Trophoblast cell (in vitro differentiated cells and primary cell): ENCODE measurements around the gene IQCK.

Experiments
- DNase-seq, 2 donors: peaks; one replicate each; pipeline ENCODE4 v3.0.0-alpha.2; 2016
- H2AFZ ChIP-seq: 2 replicates; pipeline ENCODE4 v1.6.1; 2013; ENCODE audit warnings: low read length, moderate library complexity, mild to moderate bottlenecking; ENCODE audit not compliant: insufficient read depth, poor library complexity
- H2AK5ac ChIP-seq: 2 replicates; pipeline ENCODE4 v1.6.1; 2013; ENCODE audit warnings: mild to moderate bottlenecking, low read length
- H2BK120ac ChIP-seq: 2 replicates; pipeline ENCODE4 v1.6.1; 2013; ENCODE audit warnings: low read length, mild to moderate bottlenecking, moderate library complexity; ENCODE audit not compliant: insufficient read depth, poor library complexity
- H2BK12ac ChIP-seq: 2 replicates; pipeline ENCODE4 v1.6.1; 2013; ENCODE audit warnings: mild to moderate bottlenecking, low read length, moderate library complexity
- H2BK5ac ChIP-seq: 2 replicates; pipeline ENCODE4 v1.6.1; 2013; ENCODE audit warnings: low read length, low read depth, moderate library complexity, mild to moderate bottlenecking; ENCODE audit not compliant: poor library complexity
- H3K14ac ChIP-seq: 2 replicates; pipeline ENCODE4 v1.6.1; 2013; ENCODE audit warnings: mild to moderate bottlenecking, low read length
- H3K18ac ChIP-seq: 2 replicates; pipeline ENCODE4 v1.6.1; 2013; ENCODE audit warnings: mild to moderate bottlenecking, low read length
- H3K23ac ChIP-seq: 2 replicates; pipeline ENCODE4 v1.6.1; 2013; ENCODE audit warnings: low read length
- H3K27ac ChIP-seq: 2 replicates; pipeline ENCODE4 v1.5.1; 2013; ENCODE audit warnings: low read depth, mild to moderate bottlenecking, inconsistent platforms, low read length, moderate library complexity
- H3K27me3 ChIP-seq: 2 replicates; pipeline ENCODE4 v1.6.1; 2013; ENCODE audit warnings: inconsistent platforms, mild to moderate bottlenecking, low read length, moderate library complexity; ENCODE audit not compliant: insufficient read depth
- H3K36me3 ChIP-seq, 2 experiments: 1 replicate in 1 of 2; 2 replicates in 1 of 2; pipeline ENCODE4 v1.6.1; 2013; ENCODE audit warnings: low read length in 2 of 2, mild to moderate bottlenecking in 2 of 2, moderate library complexity in 1 of 2; ENCODE audit not compliant: insufficient read depth in 2 of 2, control insufficient read depth in 1 of 2
- H3K4ac ChIP-seq: 2 replicates; pipeline ENCODE4 v1.6.1; 2013; ENCODE audit warnings: low read depth, mild to moderate bottlenecking, low read length, moderate library complexity
- H3K4me1 ChIP-seq, 2 experiments: 1 replicate in 1 of 2; 2 replicates in 1 of 2; pipeline ENCODE4 v1.6.1; 2013; ENCODE audit warnings: low read length in 2 of 2, mild to moderate bottlenecking in 2 of 2, moderate library complexity in 1 of 2; ENCODE audit not compliant: insufficient read depth in 2 of 2, control insufficient read depth in 1 of 2
- H3K4me2 ChIP-seq: 2 replicates; pipeline ENCODE4 v1.6.1; 2013; ENCODE audit warnings: inconsistent platforms, mild to moderate bottlenecking, low read length, moderate library complexity
- H3K4me3 ChIP-seq: 2 replicates; pipeline ENCODE4 v1.5.1; 2013; ENCODE audit warnings: mild to moderate bottlenecking, low read depth, low read length, inconsistent platforms
- H3K79me1 ChIP-seq: one replicate; pipeline ENCODE4 v1.6.1; 2013; ENCODE audit warnings: low read length
- H3K79me2 ChIP-seq: 2 replicates; pipeline ENCODE4 v1.6.1; 2013; ENCODE audit warnings: low read length, mild to moderate bottlenecking; ENCODE audit not compliant: control insufficient read depth, insufficient read depth, poor library complexity
- H3K9ac ChIP-seq: 2 replicates; pipeline ENCODE4 v1.6.1; 2013; ENCODE audit warnings: mild to moderate bottlenecking, low read length
- H3K9me3 ChIP-seq: 2 replicates; pipeline ENCODE4 v1.6.1; 2013; ENCODE audit warnings: low read depth, mild to moderate bottlenecking, control low read depth, inconsistent platforms, low read length; ENCODE audit not compliant: insufficient read depth
- H4K12ac ChIP-seq: 2 replicates; pipeline ENCODE4 v1.6.1; 2013; ENCODE audit warnings: low read depth, mild to moderate bottlenecking, low read length, moderate library complexity
- H4K8ac ChIP-seq: 2 replicates; pipeline ENCODE4 v1.6.1; 2013; ENCODE audit warnings: low read depth, mild to moderate bottlenecking, low read length, moderate library complexity
- H4K91ac ChIP-seq: one replicate; pipeline ENCODE4 v1.6.1; 2013; ENCODE audit warnings: low read depth, mild to moderate bottlenecking, low read length, moderate library complexity
- WGBS: extraction: QIAGEN DNeasy Blood & Tissue Kit; methylation state at CpG from one replicate; pipeline ENCODE4 v1.1.7; 2013; ENCODE audit warnings: missing lambda C conversion rate; ENCODE audit not compliant: insufficient read length, insufficient coverage; ENCODE audit errors: extremely low coverage; 5-methylcytosine and 5-hydroxymethylcytosine counted together

The IQCK gene

GRCh38 chr16:19683453-19684236 is 34.4 kb upstream of the IQCK start:
- no peak overlapping the region for H3K4ac ChIP-seq
- H3K23ac ChIP-seq: no peak overlapping the region
- H3K9me3 ChIP-seq: no peaks in the 10 kb centered on the region
- H2BK5ac ChIP-seq: no peak overlapping the region
- no peak overlapping the region for H4K12ac ChIP-seq
- WGBS: no CpG with 5 or more reads among the region's 6 CpGs
- H2AK5ac ChIP-seq: no peak overlapping the region
- H2AFZ ChIP-seq: no peak overlapping the region
- no peak overlapping the region for H3K4me3 ChIP-seq
- H3K18ac ChIP-seq: no peak overlapping the region
- H3K9ac ChIP-seq: no peak overlapping the region
- no peak overlapping the region for H3K14ac ChIP-seq
- peaks cover 22 to 23% of the 10 kb centered on the region in 2 experiments for H3K4me1 ChIP-seq
- no peaks in the 10 kb centered on the region for H3K27me3 ChIP-seq
- no peak overlapping the region for H4K8ac ChIP-seq
- H2BK120ac ChIP-seq: no peak overlapping the region
- H4K91ac ChIP-seq: no peak overlapping the region
- H3K4me2 ChIP-seq: no peak overlapping the region
- DNase-seq: no peak
- H3K79me2 ChIP-seq: no peaks in the 10 kb centered on the region
- no peak overlapping the region for H3K27ac ChIP-seq
- peaks cover 7% of the 10 kb centered on the region for H3K79me1 ChIP-seq
- no peak overlapping the region for H2BK12ac ChIP-seq
- H3K36me3 ChIP-seq: peaks cover 8 to 16% of the 10 kb centered on the region in 2 experiments

- DNase-seq: no peak
- Histone ChIP-seq H2BK5ac (no peak overlapping the region), H4K12ac (no peak overlapping the region), H3K9ac (no peak overlapping the region), H3K23ac (no peak overlapping the region), H3K27ac (no peak overlapping the region), H3K4me3 (no peak overlapping the region), H2AFZ (no peak overlapping the region), H3K4ac (no peak overlapping the region), H2BK120ac (no peak overlapping the region), H3K79me2 (no peaks in the 10 kb centered on the region), H3K4me2 (no peak overlapping the region), H4K91ac (no peak overlapping the region), H3K9me3 (no peaks in the 10 kb centered on the region), H3K79me1 (peaks cover 7% of the 10 kb centered on the region), H4K8ac (no peak overlapping the region), H2AK5ac (no peak overlapping the region), H3K18ac (no peak overlapping the region), H2BK12ac (no peak overlapping the region), H3K36me3 (peaks cover 8 to 15% of the 10 kb centered on the region in 2 experiments), H3K27me3 (no peaks in the 10 kb centered on the region), H3K4me1 (peaks cover 22% of the 10 kb centered on the region in 2 experiments), H3K14ac (no peak overlapping the region)
- WGBS: no CpG with 5 or more reads among the region's 4 CpGs
Measured at GRCh38 chr16:19685176-19685575, 32.9 kb upstream of the IQCK start.

GRCh38 chr16:19687279-19687678 is 30.8 kb upstream of the IQCK start:
- Histone ChIP-seq H4K8ac (no peak overlapping the region), H3K23ac (no peak overlapping the region), H3K27ac (peak overlapping the region; percentile 70), H2BK120ac (no peak overlapping the region), H3K9ac (no peak overlapping the region), H4K91ac (no peak overlapping the region), H3K18ac (no peak overlapping the region), H2BK12ac (no peak overlapping the region), H3K27me3 (no peaks in the 10 kb centered on the region), H3K14ac (no peak overlapping the region), H3K4ac (no peak overlapping the region), H3K36me3 (peaks cover 17 to 24% of the 10 kb centered on the region in 2 experiments), H2AK5ac (no peak overlapping the region), H3K4me2 (no peak overlapping the region), H3K4me1 (peaks cover 13 to 17% of the 10 kb centered on the region in 2 experiments), H2BK5ac (peak overlapping the region; percentile 6), H4K12ac (no peak overlapping the region), H3K9me3 (peaks cover 1% of the 10 kb centered on the region), H3K4me3 (no peak overlapping the region), H3K79me2 (no peaks in the 10 kb centered on the region), H2AFZ (no peak overlapping the region), H3K79me1 (peaks cover 4% of the 10 kb centered on the region)
- whole genome bisulfite sequencing: no CpG with 5 or more reads among the region's 7 CpGs
- DNase-seq: no peak

GRCh38 chr16:19688396-19689024 is 29.6 kb upstream of the IQCK start:
- peak overlapping the region; percentile 47 for H4K8ac ChIP-seq
- H3K23ac ChIP-seq: no peak overlapping the region
- H3K4me1 ChIP-seq: peaks cover 13 to 17% of the 10 kb centered on the region in 2 experiments
- H2BK5ac ChIP-seq: no peak overlapping the region
- H3K4me3 ChIP-seq: no peak overlapping the region
- no peak overlapping the region for H3K4ac ChIP-seq
- peak overlapping the region; percentile 33 for H2BK12ac ChIP-seq
- peaks cover 4% of the 10 kb centered on the region for H3K79me1 ChIP-seq
- H2AFZ ChIP-seq: no peak overlapping the region
- DNase-seq: no peak
- no peak overlapping the region for H3K9ac ChIP-seq
- H3K36me3 ChIP-seq: peaks cover 13 to 21% of the 10 kb centered on the region in 2 experiments
- no peak overlapping the region for H3K14ac ChIP-seq
- H4K91ac ChIP-seq: peak overlapping the region; percentile 8
- H3K4me2 ChIP-seq: no peak overlapping the region
- no peak overlapping the region for H2BK120ac ChIP-seq
- H3K27ac ChIP-seq: peak overlapping the region; percentile 6
- H3K79me2 ChIP-seq: no peaks in the 10 kb centered on the region
- H3K27me3 ChIP-seq: no peaks in the 10 kb centered on the region
- WGBS: no CpG with 5 or more reads among the region's 18 CpGs
- no peak overlapping the region for H2AK5ac ChIP-seq
- H4K12ac ChIP-seq: no peak overlapping the region
- no peak overlapping the region for H3K18ac ChIP-seq
- H3K9me3 ChIP-seq: peaks cover 1% of the 10 kb centered on the region
